T-helper 2 cell treated with Interferon-gamma antibody and Interleukin-4, amounts not matched to agents 5 μg/mL and 100 μg/mL, for 36 hours (primary cell): ENCODE results near the gene FRMD4B.

ENCODE experiments used
- DNase-seq: peaks from one replicate; pipeline ENCODE4 v3.0.0; 2021; ENCODE audit warnings: low spot score
- H3K27ac Mint-ChIP-seq: one replicate; pipeline ENCODE4 v1.8.0; 2021; ENCODE audit warnings: mild to moderate bottlenecking, mixed read lengths
- H3K27me3 Mint-ChIP-seq: one replicate; pipeline ENCODE4 v1.8.0; 2021; ENCODE audit warnings: low read depth, mixed read lengths
- H3K36me3 Mint-ChIP-seq: one replicate; pipeline ENCODE4 v1.8.0; 2021; ENCODE audit warnings: low read depth, mixed read lengths
- H3K4me1 Mint-ChIP-seq: one replicate; pipeline ENCODE4 v1.8.0; 2021; ENCODE audit warnings: low read depth, mixed read lengths
- H3K4me3 Mint-ChIP-seq: one replicate; pipeline ENCODE4 v1.8.0; 2022; ENCODE audit warnings: mild to moderate bottlenecking, moderate library complexity, mixed read lengths
- H3K9me3 Mint-ChIP-seq: one replicate; pipeline ENCODE4 v1.8.0; 2021; ENCODE audit warnings: mixed read lengths

FRMD4B gene

DNA sequence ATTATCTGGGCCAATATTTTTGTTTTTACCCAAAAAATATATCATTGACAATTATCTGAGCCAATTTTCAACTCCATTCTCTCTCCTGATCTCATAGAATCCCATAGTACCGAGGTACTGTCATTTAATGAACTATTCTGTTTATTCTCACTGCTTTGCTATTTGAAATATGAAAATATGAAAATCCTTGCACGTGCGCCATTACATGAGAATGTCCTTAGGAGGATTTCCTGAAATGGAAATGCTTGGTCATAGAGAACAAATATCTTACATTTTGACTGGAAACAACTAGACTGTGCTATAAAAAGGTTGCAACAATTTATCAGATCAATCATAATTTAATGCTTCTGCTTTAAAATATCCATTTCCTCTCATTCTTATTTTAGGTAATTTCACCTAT is 18.3 kb downstream of the FRMD4B start:
- Mint-ChIP-seq H3K4me3 (no peak overlapping the region), H3K36me3 (no peaks in the 10 kb centered on the region), H3K27me3 (peaks cover 2% of the 10 kb centered on the region), H3K9me3 (no peaks in the 10 kb centered on the region), H3K27ac (no peak overlapping the region), H3K4me1 (peaks cover 18% of the 10 kb centered on the region)
- DNase-seq: no peak

- DNase-seq: no peak
- Mint-ChIP-seq H3K27me3 (peaks cover 15% of the 10 kb centered on the region), H3K4me1 (peaks cover 10% of the 10 kb centered on the region), H3K4me3 (no peak overlapping the region), H3K36me3 (no peaks in the 10 kb centered on the region), H3K9me3 (no peaks in the 10 kb centered on the region), H3K27ac (no peak overlapping the region)
Observed at GRCh38 chr3:69364354-69364753, 21.5 kb downstream of the FRMD4B start.

DNA sequence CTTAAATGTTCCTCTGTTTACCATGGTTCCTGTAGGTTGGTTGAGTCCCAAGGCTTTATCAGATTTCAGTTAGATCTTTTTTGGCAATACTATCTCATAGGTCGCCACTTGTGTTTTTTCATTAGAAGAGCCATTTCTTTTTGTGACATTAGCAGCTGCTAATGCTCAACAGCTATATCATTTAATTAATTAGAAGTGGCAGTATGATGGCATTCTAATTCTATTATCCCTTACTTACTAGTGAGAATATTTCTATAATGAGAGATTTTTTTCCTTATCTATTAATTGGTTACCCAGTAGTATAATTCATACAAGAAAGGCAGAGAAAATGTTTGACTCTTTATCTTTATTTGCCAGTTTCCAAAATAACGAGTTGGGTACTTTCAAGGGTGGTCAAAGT is 25.2 kb downstream of the FRMD4B start:
- no peak overlapping the region for H3K4me3 Mint-ChIP-seq
- no peak overlapping the region for H3K27ac Mint-ChIP-seq
- no peaks in the 10 kb centered on the region for H3K4me1 Mint-ChIP-seq

GRCh38 chr3:69359916-69360315 is 26.0 kb downstream of the FRMD4B start:
- H3K27ac Mint-ChIP-seq: no peak overlapping the region
- no peak overlapping the region for H3K4me3 Mint-ChIP-seq
- H3K36me3 Mint-ChIP-seq: no peaks in the 10 kb centered on the region
- no peaks in the 10 kb centered on the region for H3K4me1 Mint-ChIP-seq
- no peak for DNase-seq
- peaks cover 16% of the 10 kb centered on the region for H3K27me3 Mint-ChIP-seq
- H3K9me3 Mint-ChIP-seq: no peaks in the 10 kb centered on the region

More for the DNA sequence above, 25.2 kb downstream of the FRMD4B start:
- no peak for DNase-seq
- H3K36me3 Mint-ChIP-seq: no peaks in the 10 kb centered on the region
- peaks cover 16% of the 10 kb centered on the region for H3K27me3 Mint-ChIP-seq
- no peaks in the 10 kb centered on the region for H3K9me3 Mint-ChIP-seq

DNA sequence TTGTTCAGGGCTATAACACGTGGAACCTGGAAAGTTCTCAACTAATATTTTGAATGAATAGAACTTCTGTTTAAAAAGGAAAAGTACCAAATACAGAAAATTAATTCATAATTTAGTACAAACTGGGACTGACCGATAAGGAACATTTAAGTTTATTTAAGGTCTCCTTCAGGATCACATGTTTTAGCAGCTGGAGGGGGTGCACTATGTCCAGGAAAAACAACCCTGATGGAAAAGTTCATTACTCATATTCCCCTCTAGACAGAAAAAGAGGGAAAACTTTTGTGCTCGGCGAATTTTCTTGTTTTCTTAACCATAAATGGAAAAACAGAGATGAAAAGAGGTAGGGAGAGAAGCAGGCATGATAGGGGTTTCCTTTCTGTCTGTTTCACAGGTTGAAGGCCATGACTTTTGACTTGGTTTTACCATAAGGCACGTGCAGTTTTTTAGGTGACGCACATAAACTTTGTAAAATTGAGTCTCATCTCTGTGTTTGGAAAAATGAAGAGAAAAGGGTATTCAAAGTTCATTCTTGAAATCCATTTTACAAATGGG is 26.5 kb downstream of the FRMD4B start:
- Mint-ChIP-seq H3K4me1 (peaks cover 1% of the 10 kb centered on the region), H3K27ac (no peak overlapping the region), H3K4me3 (no peak overlapping the region), H3K27me3 (peaks cover 16% of the 10 kb centered on the region), H3K36me3 (no peaks in the 10 kb centered on the region), H3K9me3 (no peaks in the 10 kb centered on the region)
- no peak for DNase-seq

DNA sequence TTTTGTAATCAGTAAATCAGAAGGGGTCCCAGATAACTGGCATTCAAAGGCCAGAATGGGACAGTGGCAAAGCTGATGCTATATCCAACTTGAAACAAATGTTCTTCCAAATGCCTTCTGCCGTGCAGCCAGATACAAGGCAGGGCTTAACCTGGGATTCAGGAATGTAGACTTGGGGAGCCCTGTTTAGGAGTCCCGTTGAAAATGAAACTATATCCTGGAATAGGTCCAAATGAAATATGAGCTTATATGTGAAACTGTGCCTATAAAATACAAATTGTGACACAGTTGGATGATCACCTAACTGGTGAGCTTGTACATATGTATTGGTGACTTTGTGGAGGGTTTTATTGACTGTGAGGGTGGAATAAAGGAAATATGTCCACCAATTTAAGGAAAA is 28.7 kb downstream of the FRMD4B start:
- Mint-ChIP-seq H3K27ac (no peak overlapping the region), H3K9me3 (no peaks in the 10 kb centered on the region), H3K4me3 (no peak overlapping the region), H3K27me3 (peaks cover 26% of the 10 kb centered on the region), H3K4me1 (peaks cover 18% of the 10 kb centered on the region), H3K36me3 (no peaks in the 10 kb centered on the region)
- no peak for DNase-seq

DNA sequence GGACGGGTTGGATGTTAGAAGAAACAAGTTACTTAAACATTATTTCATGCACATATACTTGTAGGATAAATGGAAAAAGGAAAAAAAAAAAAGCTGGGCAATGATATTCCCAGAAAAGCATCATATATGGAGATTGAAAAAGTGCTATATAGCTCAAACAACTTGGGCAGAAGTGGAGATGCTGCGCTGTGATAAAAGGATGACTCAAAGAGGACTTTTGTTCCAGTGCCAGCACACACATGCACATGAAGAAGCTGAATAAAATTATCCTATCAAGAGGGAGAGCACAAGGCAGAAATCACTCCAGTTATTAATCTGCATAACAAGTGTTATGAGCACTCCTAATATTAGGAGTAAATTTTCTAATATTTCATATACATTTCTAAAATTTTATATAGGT is 30.9 kb downstream of the FRMD4B start:
- no peak for DNase-seq
- Mint-ChIP-seq H3K4me3 (no peak overlapping the region), H3K27me3 (peaks cover 18% of the 10 kb centered on the region), H3K36me3 (no peaks in the 10 kb centered on the region), H3K27ac (no peak overlapping the region), H3K9me3 (no peaks in the 10 kb centered on the region), H3K4me1 (peaks cover 20% of the 10 kb centered on the region)

DNA sequence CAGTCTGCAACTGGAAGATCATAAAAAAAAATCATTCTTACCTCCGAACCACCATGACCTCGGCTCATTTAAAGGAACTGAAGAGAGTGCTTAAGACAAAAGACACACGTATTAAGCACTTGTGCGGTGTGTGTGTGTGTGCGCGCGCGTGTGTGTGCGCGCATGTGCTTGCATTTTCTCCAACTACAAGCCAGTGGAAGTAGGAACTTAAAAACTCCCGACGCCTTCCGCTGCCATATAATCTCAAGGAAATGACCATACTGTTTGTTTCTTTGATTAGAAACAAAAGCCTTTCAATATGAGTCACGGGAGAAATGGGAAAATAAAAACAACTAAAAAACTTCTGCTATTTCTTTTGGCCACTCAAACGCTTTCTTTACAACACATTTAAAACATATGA is 32.4 kb downstream of the FRMD4B start:
- DNase-seq: no peak
- Mint-ChIP-seq H3K27ac (no peak overlapping the region), H3K36me3 (no peaks in the 10 kb centered on the region), H3K27me3 (peaks cover 13% of the 10 kb centered on the region), H3K4me3 (peak overlapping the region; percentile 76), H3K4me1 (peaks cover 20% of the 10 kb centered on the region), H3K9me3 (no peaks in the 10 kb centered on the region)

GRCh38 chr3:69353088-69353478 is 32.8 kb downstream of the FRMD4B start:
- Mint-ChIP-seq H3K27me3 (peaks cover 16% of the 10 kb centered on the region), H3K9me3 (no peaks in the 10 kb centered on the region), H3K4me1 (peaks cover 20% of the 10 kb centered on the region), H3K27ac (no peak overlapping the region), H3K4me3 (peak overlapping the region; percentile 76), H3K36me3 (no peaks in the 10 kb centered on the region)
- DNase-seq: no peak

GRCh38 chr3:69352305-69353087 is 33.4 kb downstream of the FRMD4B start:
- Mint-ChIP-seq H3K27me3 (peaks cover 18% of the 10 kb centered on the region), H3K9me3 (no peaks in the 10 kb centered on the region), H3K27ac (no peak overlapping the region), H3K4me3 (peak overlapping the region; percentile 76), H3K36me3 (no peaks in the 10 kb centered on the region), H3K4me1 (peaks cover 20% of the 10 kb centered on the region)
- DNase-seq: no peak

DNA sequence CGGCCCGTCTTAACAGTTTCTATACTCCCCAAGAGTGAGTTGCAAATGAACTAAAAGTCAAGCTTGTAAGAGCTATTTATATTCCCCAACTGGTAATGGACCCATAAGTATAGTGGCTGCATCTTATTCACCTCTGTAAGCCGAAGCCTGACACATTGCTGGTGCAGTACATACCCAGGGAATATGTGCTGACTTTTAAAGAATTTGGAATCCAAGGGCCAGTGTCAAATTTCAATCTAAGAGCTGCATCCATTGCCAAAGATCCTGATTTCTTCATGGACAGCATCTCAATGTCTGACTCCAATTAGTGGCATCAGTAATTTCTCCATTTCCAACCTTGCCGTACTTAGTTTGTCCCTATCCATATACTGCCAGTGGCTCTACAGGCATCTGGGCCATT is 42.0 kb downstream of the FRMD4B start:
- no peak for DNase-seq
- Mint-ChIP-seq H3K36me3 (peaks cover 3% of the 10 kb centered on the region), H3K27me3 (peaks cover 17% of the 10 kb centered on the region)

DNA sequence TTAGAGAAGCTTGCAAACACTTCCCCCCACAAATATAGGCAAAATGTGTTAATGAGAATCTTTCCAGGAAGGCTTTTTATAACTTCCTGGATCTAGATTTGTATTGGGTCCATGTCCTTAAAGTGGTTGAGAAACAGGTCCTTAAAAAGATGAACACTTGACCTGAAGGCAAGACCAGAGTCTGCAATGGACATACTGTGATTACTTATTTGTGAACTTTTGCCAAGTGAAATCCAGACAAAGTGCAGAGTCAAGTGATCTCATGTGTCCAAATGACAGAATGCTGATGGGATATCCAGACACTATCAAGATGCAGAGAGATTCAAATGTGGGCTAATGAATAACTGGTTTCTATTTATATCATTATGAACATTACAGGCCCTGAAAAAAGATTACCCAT is 43.8 kb downstream of the FRMD4B start:
- Mint-ChIP-seq H3K4me3 (no peak overlapping the region), H3K36me3 (peaks cover 3% of the 10 kb centered on the region), H3K9me3 (peaks cover 5% of the 10 kb centered on the region), H3K27ac (no peak overlapping the region), H3K4me1 (no peaks in the 10 kb centered on the region), H3K27me3 (peaks cover 6% of the 10 kb centered on the region)
- DNase-seq: no peak

More for the DNA sequence above, 42.0 kb downstream of the FRMD4B start:
- H3K27ac Mint-ChIP-seq: no peak overlapping the region
- H3K9me3 Mint-ChIP-seq: peaks cover 5% of the 10 kb centered on the region
- H3K4me1 Mint-ChIP-seq: no peaks in the 10 kb centered on the region
- no peak overlapping the region for H3K4me3 Mint-ChIP-seq

GRCh38 chr3:69339760-69340159 is 46.1 kb downstream of the FRMD4B start:
- no peak overlapping the region for H3K4me3 Mint-ChIP-seq
- H3K27ac Mint-ChIP-seq: no peak overlapping the region
- no peaks in the 10 kb centered on the region for H3K36me3 Mint-ChIP-seq
- H3K27me3 Mint-ChIP-seq: peaks cover 3% of the 10 kb centered on the region
- H3K4me1 Mint-ChIP-seq: no peaks in the 10 kb centered on the region
- no peaks in the 10 kb centered on the region for H3K9me3 Mint-ChIP-seq
- no peak for DNase-seq

GRCh38 chr3:69338911-69339310 is 47.0 kb downstream of the FRMD4B start:
- H3K27ac Mint-ChIP-seq: no peak overlapping the region
- no peaks in the 10 kb centered on the region for H3K4me1 Mint-ChIP-seq
- no peaks in the 10 kb centered on the region for H3K27me3 Mint-ChIP-seq
- no peak for DNase-seq
- H3K9me3 Mint-ChIP-seq: no peaks in the 10 kb centered on the region
- H3K4me3 Mint-ChIP-seq: no peak overlapping the region
- no peaks in the 10 kb centered on the region for H3K36me3 Mint-ChIP-seq

- H3K36me3 Mint-ChIP-seq: no peaks in the 10 kb centered on the region
- H3K9me3 Mint-ChIP-seq: no peaks in the 10 kb centered on the region
- peaks cover 10% of the 10 kb centered on the region for H3K4me1 Mint-ChIP-seq
- H3K4me3 Mint-ChIP-seq: no peak overlapping the region
- H3K27me3 Mint-ChIP-seq: no peaks in the 10 kb centered on the region
- no peak for DNase-seq
- H3K27ac Mint-ChIP-seq: no peak overlapping the region
Observed at GRCh38 chr3:69332934-69333333, 53.0 kb downstream of the FRMD4B start.
